WI38 (cell line): ENCODE data around the gene HAVCR1.

ENCODE experiments used
- H3K4me3 ChIP-seq: 2 replicates; pipeline ENCODE4 v1.5.1; 2011; ENCODE audit warnings: low read depth, mild to moderate bottlenecking, control low read depth, low read length
- CTCF ChIP-seq: IDR thresholded peaks from 2 replicates; pipeline ENCODE4 v1.5.1; 2012; ENCODE audit warnings: low read depth, mild to moderate bottlenecking, control low read depth, low read length

Gene HAVCR1

GRCh38 chr5:157085930-157086329 is 27.0 kb upstream of the HAVCR1 start:
- no peak overlapping the region for H3K4me3 ChIP-seq
- TF ChIP-seq CTCF: no peak

DNA sequence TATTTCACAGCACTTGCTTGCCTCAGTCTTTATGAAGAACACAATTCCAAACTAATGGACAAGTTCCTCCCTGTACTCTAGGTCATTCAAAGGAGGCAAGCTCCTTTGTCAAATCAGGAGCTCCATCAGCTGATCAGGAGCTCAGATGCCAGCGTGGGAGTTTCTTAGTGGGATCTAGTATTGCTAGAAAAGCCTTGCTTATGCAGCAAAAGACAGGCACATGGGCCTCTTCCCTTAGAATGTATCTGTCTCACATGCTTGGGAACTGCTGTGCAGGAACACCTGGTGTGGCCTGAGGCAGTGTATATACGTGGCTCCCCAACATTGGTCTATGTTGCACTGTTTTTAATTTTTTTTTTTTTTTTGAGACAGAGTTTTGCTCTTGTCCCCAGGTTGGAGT is 21.4 kb upstream of the HAVCR1 start:
- H3K4me3 ChIP-seq: no peak overlapping the region
- no peak for TF ChIP-seq CTCF

- TF ChIP-seq CTCF: no peak
- no peak overlapping the region for H3K4me3 ChIP-seq
Observed at GRCh38 chr5:157076558-157076957, 17.6 kb upstream of the HAVCR1 start.

DNA sequence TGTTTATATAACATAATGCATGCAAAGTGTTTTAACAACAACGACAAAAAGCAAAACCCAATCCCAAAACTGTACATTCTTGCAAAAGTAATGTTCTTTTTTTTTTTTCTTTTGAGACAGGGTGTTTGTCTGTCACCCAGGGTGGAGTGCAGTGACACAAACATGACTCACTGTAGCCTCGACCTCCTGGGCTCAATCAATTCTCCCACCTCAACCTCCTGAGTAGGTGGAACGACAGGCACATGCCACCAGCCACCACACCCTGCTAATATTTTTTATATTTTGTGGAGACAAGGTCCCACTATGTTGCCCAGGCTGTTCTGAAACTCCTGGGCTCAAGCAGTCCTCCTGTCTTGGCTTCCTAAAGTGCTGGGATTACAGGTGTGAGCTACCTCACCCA is 13.6 kb upstream of the HAVCR1 start:
- no peak for TF ChIP-seq CTCF
- H3K4me3 ChIP-seq: no peak overlapping the region

GRCh38 chr5:157069949-157070348 is 11.0 kb upstream of the HAVCR1 start:
- no peak for TF ChIP-seq CTCF
- no peak overlapping the region for H3K4me3 ChIP-seq

GRCh38 chr5:157068785-157069184 is 9.9 kb upstream of the HAVCR1 start:
- no peak for TF ChIP-seq CTCF
- no peak overlapping the region for H3K4me3 ChIP-seq

GRCh38 chr5:157068339-157068738 is 9.4 kb upstream of the HAVCR1 start:
- TF ChIP-seq CTCF: no peak
- no peak overlapping the region for H3K4me3 ChIP-seq
